GM21390 (cell line): Measurements from ENCODE around the gene PSMC5.
"Not testable (repeated sequence)": the region's sequence is repeated elsewhere in the genome, so short reads cannot be mapped to it uniquely, and the experiment has no call there.

Source experiments
- ATAC-seq: cut with Tn5 transposase; IDR thresholded peaks from one replicate; pipeline ENCODE4 v1.9.1; 2021; ENCODE audit not compliant: unreplicated experiment

The PSMC5 gene

DNA sequence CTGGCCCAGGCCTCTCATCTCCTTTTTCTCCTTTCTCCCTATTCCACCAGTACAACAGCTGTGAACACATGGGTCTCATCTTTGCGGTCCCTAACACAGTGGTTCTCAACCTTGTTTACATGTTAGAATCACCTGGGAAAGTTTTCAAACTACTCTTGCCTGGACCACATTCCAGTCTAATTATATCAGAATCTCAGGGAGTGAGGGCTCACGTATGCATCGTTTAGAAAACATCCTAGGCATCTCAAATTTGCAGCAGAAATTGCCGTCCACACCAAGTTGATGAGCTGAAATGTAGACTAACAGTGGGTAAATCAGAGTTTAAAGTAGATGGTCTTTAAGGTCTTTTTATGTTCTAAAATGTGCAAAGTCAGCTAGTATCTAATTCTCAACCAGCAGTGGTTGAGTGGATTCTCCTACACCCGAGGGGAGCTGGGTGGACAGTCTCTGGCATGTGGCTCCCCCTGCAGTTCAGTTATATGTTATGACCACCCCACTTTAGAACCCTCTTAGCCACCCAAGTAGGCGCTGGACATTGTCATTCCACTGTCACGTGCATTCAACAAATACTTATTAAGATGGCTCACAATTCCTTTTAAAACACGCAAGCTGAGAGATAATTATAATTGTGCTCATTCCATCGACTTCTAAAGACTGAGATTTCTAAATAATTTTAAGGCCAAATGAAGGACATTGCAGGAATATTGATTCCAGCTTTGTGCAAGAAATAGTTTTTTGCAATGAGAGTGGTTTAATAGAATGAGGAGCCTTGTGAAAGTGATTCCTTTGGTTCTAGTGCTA lies 42.5 kb downstream of the PSMC5 start:
- not testable (repeated sequence) for ATAC-seq

GRCh38 chr17:63870292-63870665 lies 43.0 kb downstream of the PSMC5 start:
- not testable (repeated sequence) for ATAC-seq

- ATAC-seq: not testable (repeated sequence)
Measured at GRCh38 chr17:63871646-63872365, 44.6 kb downstream of the PSMC5 start.

GRCh38 chr17:63873577-63873976 lies 46.3 kb downstream of the PSMC5 start, which contains the start of gene CSH2:
TSS of gene CSH2 (minus strand) at chr17:63873677. CDS start at chr17:63873614, 63 bp downstream.
- not testable (repeated sequence) for ATAC-seq

GRCh38 chr17:63874061-63874626 lies 46.9 kb downstream of the PSMC5 start:
- ATAC-seq: not testable (repeated sequence)

GRCh38 chr17:63874693-63875092 lies 47.5 kb downstream of the PSMC5 start:
- not testable (repeated sequence) for ATAC-seq

DNA sequence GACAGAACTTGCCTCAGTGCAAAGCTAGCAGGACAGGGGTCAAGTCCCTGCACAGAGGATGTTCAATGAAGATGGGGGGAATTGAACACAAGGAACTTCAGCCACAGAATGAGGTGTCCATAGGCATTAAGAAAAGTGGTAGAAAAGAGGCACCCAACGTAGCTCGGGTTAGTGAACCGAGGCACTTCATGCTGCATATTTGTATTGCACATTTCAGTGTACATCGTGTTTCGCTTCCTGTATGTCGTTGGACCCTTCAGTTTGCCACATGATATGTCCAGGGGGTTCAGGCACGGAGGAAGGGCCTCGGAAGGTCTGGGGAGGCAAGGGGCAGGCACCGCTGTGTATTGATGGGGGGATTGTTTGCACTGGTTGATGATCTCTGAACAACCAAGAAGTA lies 51.2 kb downstream of the PSMC5 start:
- not testable (repeated sequence) for ATAC-seq

DNA sequence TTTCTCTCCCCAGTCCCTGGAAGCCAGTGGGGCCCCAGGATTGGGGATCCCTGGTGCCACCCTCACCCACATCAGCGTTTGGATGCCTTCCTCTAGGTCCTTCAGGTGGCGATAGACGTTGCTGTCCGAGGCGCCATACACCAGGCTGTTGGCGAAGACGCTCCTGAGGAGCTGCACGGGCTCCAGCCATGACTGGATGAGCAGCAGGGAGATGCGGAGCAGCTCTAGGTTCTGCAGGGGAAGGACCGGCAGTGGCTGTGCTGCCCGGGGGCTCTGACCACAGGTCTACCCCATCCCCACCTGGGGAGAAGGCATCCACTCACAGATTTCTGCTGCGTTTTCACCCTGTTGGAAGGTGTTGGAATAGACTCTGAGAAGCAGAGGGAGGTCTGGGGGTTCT lies 53.5 kb downstream of the PSMC5 start:
- no peak for ATAC-seq

DNA sequence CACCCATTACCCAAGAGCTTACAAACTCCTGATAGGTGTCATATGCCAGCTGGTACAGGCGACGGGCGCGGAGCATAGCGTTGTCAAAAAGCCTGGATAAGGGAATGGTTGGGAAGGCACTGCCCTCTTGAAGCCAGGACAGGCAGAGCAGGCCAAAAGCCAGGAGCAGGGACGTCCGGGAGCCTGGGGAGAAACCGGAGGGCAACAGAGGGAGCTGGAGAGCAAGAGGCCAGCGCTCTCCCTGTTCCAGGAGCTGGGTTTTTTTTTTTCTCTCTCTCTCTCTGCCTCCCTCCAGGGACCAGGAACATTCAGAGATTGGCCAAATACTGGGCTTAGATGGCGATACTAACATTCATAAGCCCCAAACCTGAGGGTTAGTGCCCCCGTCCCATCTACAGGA lies 54.1 kb downstream of the PSMC5 start:
- ATAC-seq: not testable (repeated sequence)
